Coronary artery (tissue), 2 donors: ENCODE measurements around the gene ACTR1B.

Source experiments
- DNase-seq: peaks from one replicate; pipeline ENCODE4 v3.0.0-alpha.2; 2017; ENCODE audit warnings: low spot score
- H3K27ac ChIP-seq, 2 donors: fragments of 200-600 bp; sonication (generic); one replicate each; pipeline ENCODE4 v1.5.1; 2016 to 2019
- H3K4me3 ChIP-seq: fragments of 200-600 bp; sonication (generic); 2 replicates; pipeline ENCODE4 v1.5.1; 2016; ENCODE audit warnings: mild to moderate bottlenecking, moderate library complexity
- TF ChIP-seq, protein P1 (sequence below): fragments of 200-600 bp; sonication (generic); IDR thresholded peaks from one replicate; pipeline ENCODE4 v1.5.1; 2019; ENCODE audit warnings: antibody characterized with exemption

The ACTR1B gene

DNA sequence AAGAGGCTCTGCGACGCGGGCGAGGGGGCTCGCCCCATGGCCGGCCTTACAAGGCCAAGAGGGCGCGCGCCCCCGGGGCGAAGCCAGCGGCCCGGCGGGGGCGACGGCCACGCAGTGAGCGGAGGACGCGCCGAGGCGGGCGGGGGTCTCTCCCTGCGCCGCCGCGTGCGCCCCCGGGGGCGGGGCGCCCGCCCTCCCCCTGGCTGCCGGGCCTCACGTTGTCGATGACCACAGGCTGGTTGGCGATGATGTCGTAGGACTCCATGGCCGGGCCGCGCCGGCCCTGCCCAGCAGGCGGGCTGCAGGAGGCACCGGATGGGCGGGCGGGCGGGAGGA lies 250 bp downstream of the ACTR1B start:
- H3K27ac ChIP-seq = peak overlapping the region; percentile 96 to 99
- TF ChIP-seq, protein P1, sequence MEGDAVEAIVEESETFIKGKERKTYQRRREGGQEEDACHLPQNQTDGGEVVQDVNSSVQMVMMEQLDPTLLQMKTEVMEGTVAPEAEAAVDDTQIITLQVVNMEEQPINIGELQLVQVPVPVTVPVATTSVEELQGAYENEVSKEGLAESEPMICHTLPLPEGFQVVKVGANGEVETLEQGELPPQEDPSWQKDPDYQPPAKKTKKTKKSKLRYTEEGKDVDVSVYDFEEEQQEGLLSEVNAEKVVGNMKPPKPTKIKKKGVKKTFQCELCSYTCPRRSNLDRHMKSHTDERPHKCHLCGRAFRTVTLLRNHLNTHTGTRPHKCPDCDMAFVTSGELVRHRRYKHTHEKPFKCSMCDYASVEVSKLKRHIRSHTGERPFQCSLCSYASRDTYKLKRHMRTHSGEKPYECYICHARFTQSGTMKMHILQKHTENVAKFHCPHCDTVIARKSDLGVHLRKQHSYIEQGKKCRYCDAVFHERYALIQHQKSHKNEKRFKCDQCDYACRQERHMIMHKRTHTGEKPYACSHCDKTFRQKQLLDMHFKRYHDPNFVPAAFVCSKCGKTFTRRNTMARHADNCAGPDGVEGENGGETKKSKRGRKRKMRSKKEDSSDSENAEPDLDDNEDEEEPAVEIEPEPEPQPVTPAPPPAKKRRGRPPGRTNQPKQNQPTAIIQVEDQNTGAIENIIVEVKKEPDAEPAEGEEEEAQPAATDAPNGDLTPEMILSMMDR = no peak
- peak overlapping the region; percentile 95 for H3K4me3 ChIP-seq
- no peak for DNase-seq

DNA sequence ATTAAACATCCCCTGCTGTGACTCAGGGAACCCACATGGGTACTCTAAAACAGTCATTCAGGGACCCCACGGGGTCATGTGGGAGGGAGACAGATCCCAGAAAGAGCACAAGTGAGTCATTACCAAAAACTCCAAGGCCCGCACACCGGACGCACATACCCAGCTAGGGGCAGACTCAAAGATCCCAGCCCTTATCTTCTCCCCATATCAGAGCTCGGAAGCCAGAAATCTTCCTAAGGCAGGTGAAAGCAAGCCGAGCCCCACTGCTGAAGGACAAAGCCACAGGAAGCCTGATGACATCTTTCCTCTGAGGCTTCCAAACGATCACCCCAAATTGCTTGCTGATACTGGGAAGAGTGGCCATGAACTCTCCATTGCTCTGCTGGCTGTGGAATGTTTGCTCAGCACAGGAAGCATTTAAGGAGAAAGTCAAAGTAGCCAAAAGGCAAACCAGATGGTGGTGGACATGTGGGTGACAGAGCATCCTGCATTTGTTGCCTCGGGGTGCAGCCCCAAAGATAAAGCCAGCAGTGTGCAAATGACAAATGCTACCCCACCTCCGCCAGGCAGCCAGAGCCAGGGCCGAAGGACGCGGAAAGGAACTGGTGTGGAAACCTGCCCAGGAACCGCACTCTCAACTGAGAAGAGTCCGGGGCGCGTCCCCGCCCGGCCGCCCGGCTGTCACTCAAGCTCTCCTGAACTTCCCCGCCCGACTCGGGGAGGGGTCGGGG lies 784 bp downstream of the ACTR1B start:
- DNase-seq = peak; percentile 86
- peak overlapping the region; percentile 96 to 99 for H3K27ac ChIP-seq
- peak overlapping the region; percentile 95 for H3K4me3 ChIP-seq
- TF ChIP-seq, protein P1 = no peak

DNA sequence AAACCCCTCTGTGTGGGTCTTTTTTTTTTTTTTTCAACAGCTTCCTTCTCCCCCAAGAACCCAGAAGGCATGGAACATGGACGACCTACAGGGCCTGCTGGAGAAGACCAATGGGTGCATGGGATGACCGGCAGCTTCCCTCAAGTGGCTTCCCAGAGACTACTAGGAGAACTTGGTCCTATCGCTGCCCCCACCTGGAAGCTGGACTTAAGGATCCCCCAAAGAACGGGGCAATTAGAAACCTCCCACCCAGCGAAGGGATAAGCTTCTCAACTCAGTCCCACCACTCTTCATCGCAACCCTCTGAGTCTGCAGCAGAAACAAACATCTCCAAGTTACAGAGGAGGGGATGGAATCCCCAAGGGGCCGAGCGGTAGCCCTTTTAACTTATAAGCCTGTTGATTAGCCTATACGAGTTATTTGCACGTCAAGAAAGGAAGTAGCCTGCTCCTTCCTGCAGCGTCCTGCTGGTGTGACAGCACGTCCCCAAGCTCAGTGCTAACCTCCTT lies 1.4 kb downstream of the ACTR1B start:
- Histone ChIP-seq H3K27ac (peak overlapping the region; percentile 96 to 99), H3K4me3 (peak overlapping the region; percentile 95)
- TF ChIP-seq, protein P1 = no peak
- peak; percentile 59 for DNase-seq

DNA sequence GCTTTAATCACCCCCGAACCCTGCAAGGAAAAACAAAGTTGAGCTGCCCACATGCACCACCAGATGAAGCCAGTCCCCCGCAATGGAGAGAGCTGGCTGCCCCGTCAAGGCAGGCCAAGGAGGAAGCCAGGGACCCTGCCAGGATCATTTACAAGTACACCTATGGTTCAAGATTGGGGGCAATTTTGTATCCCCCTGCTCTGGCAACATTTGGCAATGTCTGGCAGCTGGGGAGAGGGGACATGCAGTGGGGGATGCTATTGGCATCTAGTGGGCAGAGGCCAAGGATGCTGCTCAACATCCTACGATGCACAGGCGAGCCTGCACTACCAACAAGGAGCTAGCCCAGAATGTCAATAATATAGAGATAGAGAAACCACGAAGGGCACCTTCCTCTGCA lies 1.9 kb downstream of the ACTR1B start:
- no peak overlapping the region for H3K27ac ChIP-seq
- no peak for DNase-seq
- TF ChIP-seq, protein P1 = no peak
- H3K4me3 ChIP-seq = peak overlapping the region; percentile 27

DNA sequence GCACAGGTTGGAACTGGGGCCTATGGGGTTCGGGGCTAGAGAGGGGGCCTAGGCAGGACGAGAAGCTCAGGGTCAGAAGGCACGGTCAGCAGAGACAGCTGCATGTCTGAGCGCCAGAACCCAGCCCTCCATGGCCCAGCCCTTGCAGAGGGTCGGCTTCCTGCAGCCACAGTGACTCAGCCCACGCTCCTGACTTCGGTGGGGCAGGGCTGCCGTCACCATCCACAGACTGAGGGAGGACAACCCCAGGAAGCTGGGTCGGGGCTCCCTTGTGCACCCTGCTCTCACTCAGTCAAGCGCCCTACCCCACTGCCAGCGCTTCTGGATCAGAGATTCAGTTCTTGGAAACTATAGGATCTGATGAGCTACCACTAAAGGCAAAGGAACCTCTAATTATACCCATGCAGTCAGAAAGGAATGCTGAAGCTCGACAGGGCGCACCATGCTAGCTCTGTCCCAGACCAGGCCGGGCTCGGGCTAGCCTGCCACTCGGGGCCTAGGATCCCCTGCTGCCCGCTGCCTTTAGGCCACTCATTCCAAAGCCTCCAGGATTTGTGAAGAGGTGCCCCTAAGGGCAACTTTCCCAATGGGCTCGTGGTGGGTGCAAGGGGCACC lies 3.0 kb downstream of the ACTR1B start:
- no peak overlapping the region for H3K27ac ChIP-seq
- H3K4me3 ChIP-seq = no peak overlapping the region
- DNase-seq = peak; percentile 69
- TF ChIP-seq, protein P1 = no peak

DNA sequence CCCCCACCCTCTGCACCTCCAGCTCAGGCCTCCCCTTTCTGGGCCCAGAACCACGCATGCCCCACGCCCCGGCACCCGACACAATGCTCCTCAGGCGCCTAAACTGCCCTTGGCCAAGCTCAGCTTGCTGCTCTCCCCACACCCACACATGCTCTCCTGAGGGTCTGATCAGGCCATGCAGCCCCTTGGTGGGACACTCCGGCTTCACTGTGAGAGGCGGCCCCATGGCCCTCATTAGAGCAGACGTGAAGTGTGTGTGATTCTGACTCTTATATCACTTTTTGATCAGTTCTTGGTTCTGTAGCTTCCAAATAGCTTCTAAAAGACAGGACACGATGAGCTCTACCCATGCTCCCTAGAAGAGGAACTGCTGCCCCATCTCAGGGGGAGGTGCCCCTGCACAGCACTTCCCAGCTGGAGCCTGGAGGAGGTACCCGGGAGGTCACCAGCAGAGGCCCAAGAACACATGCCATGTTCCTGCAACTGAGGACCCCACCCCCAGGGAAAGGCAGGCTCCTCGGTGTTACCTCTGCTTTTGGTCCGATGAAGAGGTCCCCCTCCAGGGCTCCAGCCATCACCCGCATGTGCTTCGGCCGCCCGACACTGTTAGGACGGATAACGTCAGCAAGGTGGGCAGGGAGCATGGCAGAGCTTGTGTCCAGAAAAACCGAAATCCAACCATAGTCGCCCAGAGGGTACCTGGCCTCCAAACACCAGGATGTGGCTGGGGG lies 3.6 kb downstream of the ACTR1B start:
- no peak overlapping the region for H3K4me3 ChIP-seq
- no peak overlapping the region for H3K27ac ChIP-seq

More for the DNA sequence above, 3.6 kb downstream of the ACTR1B start:
- peak; percentile 66 for DNase-seq
- TF ChIP-seq, protein P1 = no peak
